Measurements from ENCODE around the gene FAF1.
A peak's percentile ranks its signal among the peaks of the same experiment; 100 is the strongest.

Gene FAF1

GRCh38 chr1:50697440-50698421 lies 262.3 kb downstream of the FAF1 start:
- DNase-seq, result no peak

- DNase-seq, result no peak
Measured at GRCh38 chr1:50693829-50694228, 266.2 kb downstream of the FAF1 start.

GRCh38 chr1:50684185-50684584 lies 275.9 kb downstream of the FAF1 start:
- DNase-seq, result no peak

- DNase-seq, result no peak
Measured at GRCh38 chr1:50681931-50682330, 278.1 kb downstream of the FAF1 start.

GRCh38 chr1:50667710-50668356 lies 292.2 kb downstream of the FAF1 start:
- DNase-seq, result no peak

- DNase-seq, result no peak
Measured at GRCh38 chr1:50667272-50667671, 292.8 kb downstream of the FAF1 start.

- no peak for DNase-seq
Measured at GRCh38 chr1:50666849-50667248, 293.2 kb downstream of the FAF1 start.

GRCh38 chr1:50665413-50665812 lies 294.7 kb downstream of the FAF1 start:
- DNase-seq, result no peak

- no peak for DNase-seq
Measured at GRCh38 chr1:50661626-50662025, 298.4 kb downstream of the FAF1 start.

GRCh38 chr1:50659107-50659662 lies 300.9 kb downstream of the FAF1 start:
- DNase-seq, result no peak

GRCh38 chr1:50658459-50659076 lies 301.5 kb downstream of the FAF1 start:
- DNase-seq, result no peak

GRCh38 chr1:50656931-50657330 lies 303.1 kb downstream of the FAF1 start:
- DNase-seq, result no peak

- peak in 1 of 2 experiments; percentile 46 for DNase-seq
Measured at GRCh38 chr1:50651476-50652263, 308.4 kb downstream of the FAF1 start.

- DNase-seq, result no peak
Measured at GRCh38 chr1:50646526-50646925, 313.5 kb downstream of the FAF1 start.

GRCh38 chr1:50645139-50645538 lies 314.9 kb downstream of the FAF1 start:
- no peak for DNase-seq

GRCh38 chr1:50644447-50645105 lies 315.5 kb downstream of the FAF1 start:
- no peak for DNase-seq

GRCh38 chr1:50637460-50637859 lies 322.6 kb downstream of the FAF1 start:
- DNase-seq, result no peak

- no peak for DNase-seq
Measured at GRCh38 chr1:50634251-50634650, 325.8 kb downstream of the FAF1 start.

- DNase-seq, result peak; percentile 44 to 85
Measured at GRCh38 chr1:50633465-50633864, 326.6 kb downstream of the FAF1 start.

GRCh38 chr1:50631161-50631560 lies 328.9 kb downstream of the FAF1 start:
- no peak for DNase-seq

GRCh38 chr1:50622259-50622658 lies 337.8 kb downstream of the FAF1 start:
- DNase-seq, result no peak
